WTC11 (cell line): ENCODE data around the gene VWA5B1. TPM values are rescaled to one million over a fixed set of nuclear protein-coding genes. Genes with fewer than 3 reads are reported as not detected.

ENCODE experiments used
- ATAC-seq: fragments of 200-7000 bp; cut with Tn5 transposase; 2 replicates; pipeline ENCODE4 v1.10.0; 2021; ENCODE audit warnings: mild to moderate bottlenecking, moderate library complexity
- CTCF ChIA-PET: fragments of 300-600 bp; sonication (Branson Sonifier 250); formaldehyde crosslinking; loops from one replicate; lab custom pipeline; 2021; ENCODE audit warnings: antibody characterized with exemption; lab: Charles Lee
- POLR2A ChIA-PET: fragments of 350-600 bp; sonication (Branson Sonifier 250); formaldehyde crosslinking; loops from one replicate; lab custom pipeline; 2021; ENCODE audit warnings: antibody characterized with exemption; lab: Charles Lee
- DNase-seq: peaks from one replicate; pipeline ENCODE4 v3.0.0; 2021; ENCODE audit warnings: low spot score
- H3K27ac Mint-ChIP-seq: 2 replicates; pipeline ENCODE4 v1.8.0; 2021; ENCODE audit warnings: mixed read lengths
- H3K27me3 Mint-ChIP-seq: 2 replicates; pipeline ENCODE4 v1.8.0; 2021; ENCODE audit warnings: low read depth, mild to moderate bottlenecking, moderate library complexity, mixed read lengths
- H3K36me3 Mint-ChIP-seq: 2 replicates; pipeline ENCODE4 v1.8.0; 2021; ENCODE audit warnings: mixed read lengths
- H3K4me1 Mint-ChIP-seq: 2 replicates; pipeline ENCODE4 v1.8.0; 2022; ENCODE audit warnings: mixed read lengths
- H3K4me3 Mint-ChIP-seq: 2 replicates; pipeline ENCODE4 v1.8.0; 2021; ENCODE audit warnings: mild to moderate bottlenecking, moderate library complexity, mixed read lengths
- H3K9me3 Mint-ChIP-seq: 2 replicates; pipeline ENCODE4 v1.8.0; 2021; ENCODE audit warnings: mixed read lengths
- ELF4 ChIP-seq: sonication (generic); formaldehyde crosslinking; IDR thresholded peaks from 2 replicates; pipeline ENCODE4 v1.8.1; 2022; ENCODE audit warnings: low read depth, mild to moderate bottlenecking, moderate library complexity, missing genetic modification reagents
- EMX1 ChIP-seq: fragments of 250-450 bp; sonication (Bioruptor Pico); IDR thresholded peaks from 2 replicates; pipeline ENCODE4 v1.8.0; 2021; ENCODE audit warnings: mild to moderate bottlenecking
- GABPB1 ChIP-seq: sonication (generic); formaldehyde crosslinking; IDR thresholded peaks from 2 replicates; pipeline ENCODE4 v1.8.1; 2023; ENCODE audit warnings: mild to moderate bottlenecking, missing genetic modification reagents
- GTF2I ChIP-seq: fragments of 250-450 bp; sonication (Bioruptor Pico); conservative IDR thresholded peaks from 2 replicates; pipeline ENCODE4 v1.4.0; 2021; ENCODE audit warnings: mild to moderate bottlenecking
- MYBL2 ChIP-seq: sonication (generic); formaldehyde crosslinking; IDR thresholded peaks from 2 replicates; pipeline ENCODE4 v1.8.1; 2023; ENCODE audit warnings: mild to moderate bottlenecking, moderate library complexity, missing genetic modification reagents
- NFYB ChIP-seq: sonication (generic); formaldehyde crosslinking; conservative IDR thresholded peaks from 2 replicates; pipeline ENCODE4 v1.8.0; 2022; ENCODE audit warnings: low read depth, missing genetic modification reagents
- NR2C2 ChIP-seq: sonication (generic); formaldehyde crosslinking; IDR thresholded peaks from 2 replicates; pipeline ENCODE4 v1.8.0; 2022; ENCODE audit warnings: mild to moderate bottlenecking, missing genetic modification reagents
- NR3C1 ChIP-seq: sonication (generic); formaldehyde crosslinking; conservative IDR thresholded peaks from 2 replicates; pipeline ENCODE4 v1.8.1; 2023; ENCODE audit warnings: low read depth, mild to moderate bottlenecking, missing genetic modification reagents
- PRRX2 ChIP-seq: fragments of 250-450 bp; sonication (Bioruptor Pico); IDR thresholded peaks from 2 replicates; pipeline ENCODE4 v1.8.0; 2021; ENCODE audit warnings: mild to moderate bottlenecking
- TEAD4 ChIP-seq: sonication (generic); formaldehyde crosslinking; IDR thresholded peaks from 2 replicates; pipeline ENCODE4 v1.8.0; 2022; ENCODE audit warnings: mild to moderate bottlenecking, missing genetic modification reagents
- ZNF121 ChIP-seq: sonication (generic); formaldehyde crosslinking; IDR thresholded peaks from 2 replicates; pipeline ENCODE4 v1.8.0; 2023; ENCODE audit warnings: missing genetic modification reagents
- ZNF138 ChIP-seq: sonication (generic); formaldehyde crosslinking; conservative IDR thresholded peaks from 2 replicates; pipeline ENCODE4 v1.8.1; 2022; ENCODE audit warnings: mild to moderate bottlenecking, moderate library complexity, missing genetic modification reagents
- ZNF232 ChIP-seq: sonication (generic); formaldehyde crosslinking; IDR thresholded peaks from 2 replicates; pipeline ENCODE4 v1.8.0; 2022; ENCODE audit warnings: mild to moderate bottlenecking, missing genetic modification reagents
- ZNF263 ChIP-seq: sonication (generic); formaldehyde crosslinking; IDR thresholded peaks from 2 replicates; pipeline ENCODE4 v1.8.1; 2022; ENCODE audit warnings: low read depth, mild to moderate bottlenecking, moderate library complexity, missing genetic modification reagents
- ZNF416 ChIP-seq: fragments of 250-450 bp; sonication (Bioruptor Pico); IDR thresholded peaks from 2 replicates; pipeline ENCODE4 v1.9.0; 2021; ENCODE audit warnings: mild to moderate bottlenecking, inconsistent platforms
- ZNF423 ChIP-seq: fragments of 250-450 bp; sonication (Bioruptor Pico); IDR thresholded peaks from 2 replicates; pipeline ENCODE4 v2.1.2; 2022; ENCODE audit warnings: mild to moderate bottlenecking, moderate library complexity
- total RNA-seq: library from RNA; stranded (reverse); gene quantifications from 3 replicates; pipeline ENCODE4 v1.2.3, GENCODE V29; 2021
- TF ChIP-seq, protein P1 (sequence below): sonication (generic); formaldehyde crosslinking; conservative IDR thresholded peaks from 2 replicates; pipeline ENCODE4 v1.8.1; 2022; ENCODE audit warnings: mild to moderate bottlenecking, missing genetic modification reagents
- TF ChIP-seq, protein P2 (sequence below): sonication (generic); formaldehyde crosslinking; IDR thresholded peaks from 2 replicates; pipeline ENCODE4 v1.8.1; 2022; ENCODE audit warnings: mild to moderate bottlenecking, moderate library complexity, missing genetic modification reagents
- TF ChIP-seq, protein P3 (sequence below): fragments of 250-450 bp; sonication (Bioruptor Pico); IDR thresholded peaks from 2 replicates; pipeline ENCODE4 v1.9.0; 2021; ENCODE audit warnings: mild to moderate bottlenecking
- TF ChIP-seq, protein P4 (sequence below): sonication (generic); formaldehyde crosslinking; IDR thresholded peaks from 2 replicates; pipeline ENCODE4 v1.8.1; 2023; ENCODE audit warnings: mild to moderate bottlenecking, missing genetic modification reagents, moderate library complexity
- TF ChIP-seq, protein P5 (sequence below): fragments of 200-600 bp; IDR thresholded peaks from 2 replicates; pipeline ENCODE4 v1.8.0; 2022; ENCODE audit warnings: antibody characterized with exemption
- TF ChIP-seq, protein P6 (sequence below): sonication (generic); formaldehyde crosslinking; IDR thresholded peaks from 2 replicates; pipeline ENCODE4 v1.8.1; 2023; ENCODE audit warnings: mild to moderate bottlenecking, missing genetic modification reagents
- TF ChIP-seq, protein P7 (sequence below): sonication (generic); formaldehyde crosslinking; IDR thresholded peaks from 2 replicates; pipeline ENCODE4 v1.8.1; 2022; ENCODE audit warnings: low read depth, missing genetic modification reagents, borderline replicate concordance
- TF ChIP-seq, protein P8 (sequence below): sonication (generic); formaldehyde crosslinking; IDR thresholded peaks from 2 replicates; pipeline ENCODE4 v1.8.1; 2022; ENCODE audit warnings: missing genetic modification reagents, borderline replicate concordance

Gene VWA5B1
- total RNA-seq, 1 experiment from 2014 or later = 1.5 TPM

DNA sequence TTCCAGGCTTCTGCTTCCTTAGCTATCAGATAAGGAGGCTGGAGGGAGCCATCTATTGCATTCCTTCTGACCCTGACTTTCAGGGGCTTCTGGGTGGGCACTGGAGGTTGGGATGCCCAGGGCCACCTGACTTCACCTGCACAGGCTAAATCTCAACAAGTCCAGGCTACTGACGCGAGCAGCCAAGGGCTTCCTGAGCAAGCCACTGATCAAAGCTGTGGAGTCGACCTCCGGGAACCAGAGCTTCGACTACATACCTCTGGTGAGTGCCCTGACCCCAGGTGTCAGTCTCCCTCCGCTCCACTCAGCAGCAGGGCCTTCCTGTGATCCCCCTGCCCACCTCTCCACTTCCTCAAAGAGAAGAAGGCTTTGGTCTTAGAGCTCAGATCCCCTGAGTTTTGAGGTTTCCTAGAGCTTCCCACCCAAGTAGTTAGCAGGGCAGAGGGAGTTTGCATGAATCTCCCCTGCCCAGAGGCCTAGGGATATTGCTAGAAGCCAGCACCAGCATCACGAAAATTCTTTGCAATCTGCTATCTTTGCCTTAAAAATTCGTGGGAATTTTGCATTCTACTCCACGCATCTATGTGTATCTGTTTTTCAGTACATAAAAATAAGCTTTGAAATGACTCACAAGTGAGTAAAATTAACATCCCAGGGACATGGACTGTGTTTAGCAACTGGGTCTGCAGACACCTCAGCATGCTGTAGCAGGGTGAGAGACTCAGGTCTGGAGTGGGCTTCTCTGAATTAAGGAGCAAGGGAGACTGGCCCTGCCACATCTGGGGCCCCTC lies 61.4 kb downstream of the VWA5B1 start (continued):
- TF ChIP-seq, protein P1, sequence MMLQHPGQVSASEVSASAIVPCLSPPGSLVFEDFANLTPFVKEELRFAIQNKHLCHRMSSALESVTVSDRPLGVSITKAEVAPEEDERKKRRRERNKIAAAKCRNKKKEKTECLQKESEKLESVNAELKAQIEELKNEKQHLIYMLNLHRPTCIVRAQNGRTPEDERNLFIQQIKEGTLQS (CRISPR knock-in tag) = no peak
- TF ChIP-seq ZNF121 (CRISPR knock-in tag) (no peak), GABPB1 (CRISPR knock-in tag) (no peak), ZNF423 (CRISPR knock-in tag) (no peak), ZNF263 (no peak), NR3C1 (CRISPR knock-in tag) (no peak)
- TF ChIP-seq, protein P2, sequence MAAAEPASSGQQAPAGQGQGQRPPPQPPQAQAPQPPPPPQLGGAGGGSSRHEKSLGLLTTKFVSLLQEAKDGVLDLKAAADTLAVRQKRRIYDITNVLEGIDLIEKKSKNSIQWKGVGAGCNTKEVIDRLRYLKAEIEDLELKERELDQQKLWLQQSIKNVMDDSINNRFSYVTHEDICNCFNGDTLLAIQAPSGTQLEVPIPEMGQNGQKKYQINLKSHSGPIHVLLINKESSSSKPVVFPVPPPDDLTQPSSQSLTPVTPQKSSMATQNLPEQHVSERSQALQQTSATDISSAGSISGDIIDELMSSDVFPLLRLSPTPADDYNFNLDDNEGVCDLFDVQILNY (CRISPR knock-in tag) = no peak
- TF ChIP-seq, protein P3, sequence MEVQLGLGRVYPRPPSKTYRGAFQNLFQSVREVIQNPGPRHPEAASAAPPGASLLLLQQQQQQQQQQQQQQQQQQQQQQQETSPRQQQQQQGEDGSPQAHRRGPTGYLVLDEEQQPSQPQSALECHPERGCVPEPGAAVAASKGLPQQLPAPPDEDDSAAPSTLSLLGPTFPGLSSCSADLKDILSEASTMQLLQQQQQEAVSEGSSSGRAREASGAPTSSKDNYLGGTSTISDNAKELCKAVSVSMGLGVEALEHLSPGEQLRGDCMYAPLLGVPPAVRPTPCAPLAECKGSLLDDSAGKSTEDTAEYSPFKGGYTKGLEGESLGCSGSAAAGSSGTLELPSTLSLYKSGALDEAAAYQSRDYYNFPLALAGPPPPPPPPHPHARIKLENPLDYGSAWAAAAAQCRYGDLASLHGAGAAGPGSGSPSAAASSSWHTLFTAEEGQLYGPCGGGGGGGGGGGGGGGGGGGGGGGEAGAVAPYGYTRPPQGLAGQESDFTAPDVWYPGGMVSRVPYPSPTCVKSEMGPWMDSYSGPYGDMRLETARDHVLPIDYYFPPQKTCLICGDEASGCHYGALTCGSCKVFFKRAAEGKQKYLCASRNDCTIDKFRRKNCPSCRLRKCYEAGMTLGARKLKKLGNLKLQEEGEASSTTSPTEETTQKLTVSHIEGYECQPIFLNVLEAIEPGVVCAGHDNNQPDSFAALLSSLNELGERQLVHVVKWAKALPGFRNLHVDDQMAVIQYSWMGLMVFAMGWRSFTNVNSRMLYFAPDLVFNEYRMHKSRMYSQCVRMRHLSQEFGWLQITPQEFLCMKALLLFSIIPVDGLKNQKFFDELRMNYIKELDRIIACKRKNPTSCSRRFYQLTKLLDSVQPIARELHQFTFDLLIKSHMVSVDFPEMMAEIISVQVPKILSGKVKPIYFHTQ (CRISPR knock-in tag) = no peak
- TF ChIP-seq, protein P4, sequence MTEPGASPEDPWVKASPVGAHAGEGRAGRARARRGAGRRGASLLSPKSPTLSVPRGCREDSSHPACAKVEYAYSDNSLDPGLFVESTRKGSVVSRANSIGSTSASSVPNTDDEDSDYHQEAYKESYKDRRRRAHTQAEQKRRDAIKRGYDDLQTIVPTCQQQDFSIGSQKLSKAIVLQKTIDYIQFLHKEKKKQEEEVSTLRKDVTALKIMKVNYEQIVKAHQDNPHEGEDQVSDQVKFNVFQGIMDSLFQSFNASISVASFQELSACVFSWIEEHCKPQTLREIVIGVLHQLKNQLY (CRISPR knock-in tag) = no peak

DNA sequence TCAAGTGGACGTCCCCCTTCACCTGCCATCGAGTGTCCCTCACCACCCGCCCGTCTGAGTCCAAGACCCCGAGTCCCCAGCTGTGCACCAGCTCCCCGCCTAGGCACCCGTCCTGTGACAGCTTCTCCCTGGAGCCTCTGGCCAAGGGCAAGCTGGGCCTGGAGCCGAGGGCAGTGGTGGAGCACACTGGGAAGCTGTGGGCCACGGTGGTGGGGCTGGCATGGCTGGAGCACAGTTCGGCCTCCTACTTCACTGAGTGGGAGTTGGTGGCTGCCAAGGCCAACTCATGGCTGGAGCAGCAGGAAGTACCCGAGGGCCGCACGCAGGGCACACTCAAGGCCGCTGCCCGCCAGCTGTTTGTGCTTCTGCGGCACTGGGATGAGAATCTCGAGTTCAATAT lies 63.2 kb downstream of the VWA5B1 start:
- Mint-ChIP-seq H3K9me3 (no peaks in the 10 kb centered on the region), H3K27ac (no peak overlapping the region), H3K27me3 (no peaks in the 10 kb centered on the region; the same call in 1 of the 2 replicates), H3K4me3 (no peak overlapping the region), H3K36me3 (no peaks in the 10 kb centered on the region), H3K4me1 (peaks cover 7% of the 10 kb centered on the region)
- POLR2A ChIA-PET = no interaction called here
- TF ChIP-seq, protein P5, sequence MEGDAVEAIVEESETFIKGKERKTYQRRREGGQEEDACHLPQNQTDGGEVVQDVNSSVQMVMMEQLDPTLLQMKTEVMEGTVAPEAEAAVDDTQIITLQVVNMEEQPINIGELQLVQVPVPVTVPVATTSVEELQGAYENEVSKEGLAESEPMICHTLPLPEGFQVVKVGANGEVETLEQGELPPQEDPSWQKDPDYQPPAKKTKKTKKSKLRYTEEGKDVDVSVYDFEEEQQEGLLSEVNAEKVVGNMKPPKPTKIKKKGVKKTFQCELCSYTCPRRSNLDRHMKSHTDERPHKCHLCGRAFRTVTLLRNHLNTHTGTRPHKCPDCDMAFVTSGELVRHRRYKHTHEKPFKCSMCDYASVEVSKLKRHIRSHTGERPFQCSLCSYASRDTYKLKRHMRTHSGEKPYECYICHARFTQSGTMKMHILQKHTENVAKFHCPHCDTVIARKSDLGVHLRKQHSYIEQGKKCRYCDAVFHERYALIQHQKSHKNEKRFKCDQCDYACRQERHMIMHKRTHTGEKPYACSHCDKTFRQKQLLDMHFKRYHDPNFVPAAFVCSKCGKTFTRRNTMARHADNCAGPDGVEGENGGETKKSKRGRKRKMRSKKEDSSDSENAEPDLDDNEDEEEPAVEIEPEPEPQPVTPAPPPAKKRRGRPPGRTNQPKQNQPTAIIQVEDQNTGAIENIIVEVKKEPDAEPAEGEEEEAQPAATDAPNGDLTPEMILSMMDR = no peak
- TF ChIP-seq, protein P6, sequence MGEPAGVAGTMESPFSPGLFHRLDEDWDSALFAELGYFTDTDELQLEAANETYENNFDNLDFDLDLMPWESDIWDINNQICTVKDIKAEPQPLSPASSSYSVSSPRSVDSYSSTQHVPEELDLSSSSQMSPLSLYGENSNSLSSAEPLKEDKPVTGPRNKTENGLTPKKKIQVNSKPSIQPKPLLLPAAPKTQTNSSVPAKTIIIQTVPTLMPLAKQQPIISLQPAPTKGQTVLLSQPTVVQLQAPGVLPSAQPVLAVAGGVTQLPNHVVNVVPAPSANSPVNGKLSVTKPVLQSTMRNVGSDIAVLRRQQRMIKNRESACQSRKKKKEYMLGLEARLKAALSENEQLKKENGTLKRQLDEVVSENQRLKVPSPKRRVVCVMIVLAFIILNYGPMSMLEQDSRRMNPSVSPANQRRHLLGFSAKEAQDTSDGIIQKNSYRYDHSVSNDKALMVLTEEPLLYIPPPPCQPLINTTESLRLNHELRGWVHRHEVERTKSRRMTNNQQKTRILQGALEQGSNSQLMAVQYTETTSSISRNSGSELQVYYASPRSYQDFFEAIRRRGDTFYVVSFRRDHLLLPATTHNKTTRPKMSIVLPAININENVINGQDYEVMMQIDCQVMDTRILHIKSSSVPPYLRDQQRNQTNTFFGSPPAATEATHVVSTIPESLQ (CRISPR knock-in tag) = no peak
- TF ChIP-seq ELF4 (CRISPR knock-in tag) (no peak), EMX1 (CRISPR knock-in tag) (no peak), MYBL2 (CRISPR knock-in tag) (no peak), ZNF121 (CRISPR knock-in tag) (no peak), ZNF138 (CRISPR knock-in tag) (no peak), GTF2I (CRISPR knock-in tag) (no peak), GABPB1 (CRISPR knock-in tag) (no peak), PRRX2 (no peak), ZNF416 (CRISPR knock-in tag) (no peak), NR2C2 (CRISPR knock-in tag) (no peak), NR3C1 (CRISPR knock-in tag) (no peak), TEAD4 (CRISPR knock-in tag) (no peak), NFYB (CRISPR knock-in tag) (no peak), ZNF232 (CRISPR knock-in tag) (no peak)
- TF ChIP-seq, protein P7, sequence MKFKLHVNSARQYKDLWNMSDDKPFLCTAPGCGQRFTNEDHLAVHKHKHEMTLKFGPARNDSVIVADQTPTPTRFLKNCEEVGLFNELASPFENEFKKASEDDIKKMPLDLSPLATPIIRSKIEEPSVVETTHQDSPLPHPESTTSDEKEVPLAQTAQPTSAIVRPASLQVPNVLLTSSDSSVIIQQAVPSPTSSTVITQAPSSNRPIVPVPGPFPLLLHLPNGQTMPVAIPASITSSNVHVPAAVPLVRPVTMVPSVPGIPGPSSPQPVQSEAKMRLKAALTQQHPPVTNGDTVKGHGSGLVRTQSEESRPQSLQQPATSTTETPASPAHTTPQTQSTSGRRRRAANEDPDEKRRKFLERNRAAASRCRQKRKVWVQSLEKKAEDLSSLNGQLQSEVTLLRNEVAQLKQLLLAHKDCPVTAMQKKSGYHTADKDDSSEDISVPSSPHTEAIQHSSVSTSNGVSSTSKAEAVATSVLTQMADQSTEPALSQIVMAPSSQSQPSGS (CRISPR knock-in tag) = no peak
- TF ChIP-seq, protein P8, sequence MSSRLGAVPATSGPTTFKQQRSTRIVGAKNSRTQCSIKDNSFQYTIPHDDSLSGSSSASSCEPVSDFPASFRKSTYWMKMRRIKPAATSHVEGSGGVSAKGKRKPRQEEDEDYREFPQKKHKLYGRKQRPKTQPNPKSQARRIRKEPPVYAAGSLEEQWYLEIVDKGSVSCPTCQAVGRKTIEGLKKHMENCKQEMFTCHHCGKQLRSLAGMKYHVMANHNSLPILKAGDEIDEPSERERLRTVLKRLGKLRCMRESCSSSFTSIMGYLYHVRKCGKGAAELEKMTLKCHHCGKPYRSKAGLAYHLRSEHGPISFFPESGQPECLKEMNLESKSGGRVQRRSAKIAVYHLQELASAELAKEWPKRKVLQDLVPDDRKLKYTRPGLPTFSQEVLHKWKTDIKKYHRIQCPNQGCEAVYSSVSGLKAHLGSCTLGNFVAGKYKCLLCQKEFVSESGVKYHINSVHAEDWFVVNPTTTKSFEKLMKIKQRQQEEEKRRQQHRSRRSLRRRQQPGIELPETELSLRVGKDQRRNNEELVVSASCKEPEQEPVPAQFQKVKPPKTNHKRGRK (CRISPR knock-in tag) = no peak
- ATAC-seq (no peak), DNase-seq (no peak)
- CTCF ChIA-PET = interaction anchor here (0.9 to 1.9 kb wide), 4 partner anchors 8 to 141 kb away, joined by 3 to 10 read pairs (median 3); no protein-coding TSS in a partner anchor
